ENCODE results near the gene ARL6IP4.

Gene ARL6IP4

DNA sequence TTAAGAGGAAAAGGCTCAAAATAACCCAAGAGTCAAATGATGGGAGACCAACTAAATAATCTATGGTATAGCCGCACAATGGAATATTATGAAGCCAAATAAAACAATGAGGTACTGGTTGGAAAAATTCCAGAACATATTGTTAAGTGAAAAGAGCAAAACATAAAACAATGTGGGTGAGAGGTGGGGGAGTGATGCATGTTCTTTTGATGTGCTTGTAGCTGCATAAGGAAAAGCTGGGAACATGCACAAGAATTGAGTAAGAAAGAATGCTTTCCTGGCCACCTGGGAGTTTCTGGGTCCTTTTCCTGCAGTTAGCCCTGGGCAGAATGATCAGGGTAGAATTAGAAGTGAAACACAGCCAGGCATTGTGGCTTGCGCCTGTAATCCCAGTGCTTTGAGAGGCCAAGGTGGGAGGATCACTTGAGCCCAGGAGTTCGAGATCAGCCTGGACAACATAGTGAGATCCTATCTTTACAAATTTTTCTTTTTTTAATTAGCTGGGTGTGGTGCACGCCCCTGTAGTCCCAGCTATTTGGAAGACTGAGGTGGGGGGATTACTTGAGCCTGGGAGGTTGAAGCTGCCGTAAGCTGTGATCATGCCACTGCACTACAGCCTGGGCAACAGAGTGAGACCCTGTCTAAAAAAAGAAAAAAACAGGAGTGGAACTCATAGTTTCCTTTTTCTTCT, 22.1 kb upstream of the ARL6IP4 start:
- DNase-seq (ENCODE audit: low spot score), result no peak

DNA sequence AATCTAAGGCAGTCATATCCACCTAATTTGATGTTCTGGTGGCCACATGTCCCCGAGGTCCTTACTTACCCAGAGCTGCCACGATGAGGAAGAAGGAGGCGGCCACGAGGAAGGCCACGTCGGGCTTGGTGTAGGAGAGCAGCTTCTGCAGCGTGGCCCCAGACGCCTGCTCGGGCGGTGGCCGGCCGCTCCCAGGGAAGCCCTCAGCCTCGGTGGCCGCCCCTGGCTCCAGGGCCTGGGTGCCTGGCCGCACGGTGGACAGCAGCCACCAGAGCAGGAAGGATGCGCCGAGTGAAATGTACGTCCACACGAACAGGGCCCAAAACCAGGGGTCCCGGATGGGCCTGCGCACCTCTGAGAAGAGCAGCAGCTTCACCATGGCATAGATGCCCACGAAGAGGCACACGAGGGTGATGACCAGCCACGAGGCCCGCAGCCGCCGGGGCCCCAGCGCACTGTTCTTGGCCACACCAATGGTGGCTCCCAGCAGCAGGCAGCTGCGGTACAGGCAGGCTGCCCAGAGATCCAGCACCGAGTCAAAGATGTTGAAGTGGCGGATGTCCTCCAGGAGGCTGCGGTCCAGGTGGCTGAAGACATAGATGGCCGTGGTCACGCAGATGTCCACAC, 20.8 kb upstream of the ARL6IP4 start:
- DNase-seq (ENCODE audit: low spot score), result no peak

DNA sequence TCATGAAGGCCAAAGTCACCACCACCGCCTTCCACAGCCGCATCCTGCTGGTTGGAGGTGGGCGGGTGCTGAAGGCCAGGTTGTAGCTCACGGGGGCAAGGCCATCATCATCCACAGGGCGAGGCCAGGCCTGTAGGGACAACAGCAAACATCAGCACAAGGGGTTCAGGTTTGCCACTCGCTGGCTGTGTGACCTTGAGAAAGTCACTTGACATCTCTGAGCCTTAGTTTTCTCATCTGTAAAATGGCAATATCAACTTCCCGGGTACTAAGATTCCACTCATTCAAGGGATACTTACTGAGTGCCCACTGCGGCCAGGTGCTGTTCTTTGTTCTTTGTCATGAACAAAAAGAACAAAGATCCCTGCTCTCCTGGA, 20.3 kb upstream of the ARL6IP4 start:
- no peak for DNase-seq (ENCODE audit: low spot score)

- DNase-seq (ENCODE audit: low spot score), result peak; percentile 77
These were observed 18.8 kb upstream of the ARL6IP4 start for GRCh38 chr12:122961531-122962329.

- no peak for DNase-seq (ENCODE audit: low spot score)
These were observed 16.6 kb upstream of the ARL6IP4 start for GRCh38 chr12:122963941-122964265.

GRCh38 chr12:122964439-122965257, 15.8 kb upstream of the ARL6IP4 start:
- DNase-seq (ENCODE audit: low spot score), result peak; percentile 14

DNA sequence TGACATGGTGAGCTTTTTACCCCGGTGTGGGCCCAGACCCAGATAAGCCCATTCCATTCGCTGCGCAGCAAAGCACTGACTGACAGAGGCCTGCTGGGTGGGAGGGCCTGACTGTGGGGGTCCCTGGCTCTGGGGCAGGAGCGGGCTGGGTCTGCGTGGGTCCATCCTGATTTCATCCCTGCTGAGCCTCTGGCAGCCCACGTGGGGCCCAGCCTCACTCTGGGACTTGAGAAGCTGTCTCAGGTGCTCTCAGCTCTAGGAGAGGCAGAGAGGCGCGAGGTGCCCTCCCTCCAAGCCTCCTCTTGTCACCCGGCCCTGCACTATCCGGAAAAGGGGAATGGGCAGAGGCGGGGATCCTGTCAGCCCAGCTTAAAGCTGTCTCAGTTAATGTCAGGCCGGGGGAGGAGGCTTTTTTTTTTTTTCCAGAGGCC, 15.1 kb upstream of the ARL6IP4 start:
- no peak for DNase-seq (ENCODE audit: low spot score)

DNA sequence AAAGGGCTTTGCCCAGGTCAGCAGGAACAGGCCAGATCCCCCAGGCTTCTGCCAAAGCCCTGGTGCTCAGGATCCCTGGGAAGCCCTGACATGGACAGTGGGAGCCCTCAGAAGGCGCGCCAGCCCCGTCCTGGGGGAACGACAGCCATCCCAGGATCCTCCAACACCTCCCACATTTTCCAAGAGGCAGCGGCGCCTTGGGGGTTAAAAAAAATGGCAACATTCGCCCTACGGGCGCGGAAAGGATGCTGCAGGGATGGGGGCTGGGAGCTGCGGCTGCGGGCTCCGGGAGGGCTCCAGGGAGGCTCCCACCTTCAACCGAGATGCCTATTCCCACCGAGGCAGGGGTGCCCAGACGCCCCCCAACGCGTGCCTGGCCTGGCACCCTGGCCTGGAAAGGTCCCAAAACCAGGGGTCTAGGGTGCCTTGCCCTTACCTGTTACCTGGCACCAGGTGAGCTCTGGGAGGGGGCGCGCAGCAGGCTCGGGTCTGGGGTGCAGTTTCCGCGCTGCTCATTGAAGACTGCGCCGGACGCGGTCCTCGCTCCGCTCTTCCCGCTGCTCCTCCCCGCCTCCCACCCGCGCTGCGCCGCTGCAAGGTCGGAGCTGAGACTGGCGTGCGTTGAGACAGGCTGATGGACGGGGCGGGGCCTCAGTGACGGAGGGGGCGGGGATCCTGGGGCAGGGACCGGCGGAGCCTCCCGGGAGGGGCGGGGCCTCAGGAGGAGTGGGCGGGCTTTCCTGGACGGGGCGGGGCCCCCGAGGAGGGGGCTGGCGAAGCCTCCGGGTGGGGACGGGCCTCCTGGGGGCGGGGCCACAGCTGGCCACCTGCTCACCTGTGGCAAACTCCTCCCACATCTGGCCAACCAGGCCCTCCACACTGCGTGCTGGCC, 14.4 kb upstream of the ARL6IP4 start, which contains the start of gene ABCB9:
Gene ABCB9, minus strand, starts transcription at position 613 of the 892 bp plus-strand sequence. CDS start 6,228 bp downstream, outside the sequence.
- DNase-seq (ENCODE audit: low spot score), result peak; percentile 87

- no peak for DNase-seq (ENCODE audit: low spot score)
These were observed 13.5 kb upstream of the ARL6IP4 start for GRCh38 chr12:122966743-122967550.

GRCh38 chr12:122968104-122968503, 12.4 kb upstream of the ARL6IP4 start:
- no peak for DNase-seq (ENCODE audit: low spot score)

GRCh38 chr12:122969676-122970075, 10.8 kb upstream of the ARL6IP4 start:
- no peak for DNase-seq (ENCODE audit: low spot score)

GRCh38 chr12:122974274-122974891, 6.1 kb upstream of the ARL6IP4 start:
- DNase-seq (ENCODE audit: low spot score), result peak; percentile 99

DNA sequence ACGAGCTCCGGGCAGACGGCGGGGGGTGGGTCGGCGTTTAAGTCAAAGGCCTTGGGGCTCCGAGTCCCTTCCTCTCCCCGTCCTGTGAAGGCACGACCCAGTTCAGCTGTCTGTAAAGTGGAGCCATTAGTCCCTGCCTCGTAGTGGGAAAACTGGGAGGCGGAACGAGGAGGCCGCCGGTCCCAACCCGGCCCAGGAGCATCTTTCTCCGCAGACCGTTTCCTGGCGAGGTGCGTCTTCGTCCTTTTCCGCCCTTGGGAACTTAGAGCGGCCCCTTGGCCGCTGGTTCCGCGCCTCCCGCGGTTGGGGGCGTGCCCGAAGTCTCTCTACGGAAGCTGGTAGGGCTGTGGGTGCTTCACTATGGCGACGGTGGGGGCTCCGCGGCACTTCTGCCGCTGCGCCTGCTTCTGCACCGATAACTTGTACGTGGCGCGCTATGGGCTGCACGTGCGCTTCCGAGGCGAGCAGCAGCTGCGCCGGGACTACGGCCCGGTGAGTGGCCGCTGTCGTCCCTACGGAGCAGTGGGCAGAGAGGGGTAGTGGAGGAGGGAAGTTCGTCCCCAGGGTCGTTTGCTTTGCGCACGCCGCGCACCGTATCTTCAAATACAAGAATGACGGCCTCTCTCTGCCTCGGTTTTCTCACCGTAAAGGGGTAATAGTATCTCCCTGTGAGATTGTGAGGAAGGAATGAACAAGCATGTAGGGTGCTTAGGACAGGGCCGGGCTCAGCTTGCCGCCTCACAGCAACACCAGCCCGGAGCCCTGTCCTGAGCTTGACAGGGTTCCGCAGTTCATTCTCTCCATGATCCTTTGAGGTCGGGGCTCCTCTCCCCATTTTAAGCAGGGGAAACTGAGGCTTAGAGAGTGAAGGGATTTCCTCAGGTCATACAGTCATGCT, 5.3 kb upstream of the ARL6IP4 start, which contains the start of gene OGFOD2:
Gene OGFOD2, plus strand, starts transcription at position 353 of the 898 bp plus-strand sequence. Its CDS starts 8 bp downstream, at position 361.
- peak; percentile 92 for DNase-seq (ENCODE audit: low spot score)

GRCh38 chr12:122975790-122976647, 4.5 kb upstream of the ARL6IP4 start:
- DNase-seq (ENCODE audit: low spot score), result peak; percentile 77

DNA sequence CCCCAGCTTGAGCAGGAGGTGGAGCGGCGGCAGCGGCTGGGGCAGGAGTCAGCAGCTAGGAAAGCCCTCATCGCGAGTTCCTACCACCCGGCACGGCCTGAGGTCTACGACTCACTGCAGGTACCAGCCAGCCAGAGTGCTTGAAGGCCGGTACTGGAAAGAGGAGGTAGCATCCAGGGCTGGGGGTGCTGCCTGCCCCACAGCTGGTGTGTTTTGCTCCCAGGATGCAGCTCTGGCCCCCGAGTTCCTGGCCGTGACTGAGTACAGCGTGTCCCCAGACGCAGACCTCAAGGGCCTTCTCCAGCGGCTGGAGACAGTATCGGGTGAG, 3.9 kb upstream of the ARL6IP4 start:
- DNase-seq (ENCODE audit: low spot score), result no peak

- no peak for DNase-seq (ENCODE audit: low spot score)
These were observed 3.3 kb upstream of the ARL6IP4 start for GRCh38 chr12:122977153-122977552.

DNA sequence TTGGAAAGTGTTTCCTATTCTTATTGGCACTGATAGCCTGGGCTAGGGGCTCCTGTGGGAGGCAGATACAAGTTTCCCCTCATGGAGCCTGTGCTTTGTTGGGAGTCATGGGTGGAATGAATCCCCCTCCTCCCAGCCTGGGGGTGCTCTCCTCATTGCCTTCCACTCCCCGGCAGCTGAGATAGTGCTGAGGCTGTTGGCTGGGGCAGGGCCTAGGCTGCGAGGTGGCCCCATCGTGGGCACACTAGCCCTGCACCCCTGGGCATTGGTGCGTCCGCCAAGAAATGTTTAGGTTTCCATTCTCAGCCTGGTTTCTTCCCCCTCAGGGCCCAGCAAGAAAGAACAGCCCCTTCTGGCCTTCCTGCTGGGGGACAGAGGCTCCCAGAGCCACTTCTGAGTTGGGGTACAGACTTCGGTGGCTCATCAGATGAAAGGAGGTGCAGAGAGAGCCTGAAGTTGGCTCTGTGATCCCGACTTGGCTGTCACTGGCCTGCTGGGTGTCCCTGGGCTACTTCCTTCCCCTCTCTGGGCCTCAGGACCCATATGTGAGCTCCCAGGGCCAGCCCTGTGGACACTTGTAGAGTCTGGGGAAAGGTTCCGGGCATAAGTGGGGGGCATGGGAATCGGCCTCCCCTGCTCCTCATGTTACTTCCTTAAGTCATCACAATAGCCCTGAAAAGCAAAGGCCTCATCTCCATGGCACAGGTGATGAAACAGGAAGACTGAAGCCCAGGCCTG, 2.7 kb upstream of the ARL6IP4 start:
- no peak for DNase-seq (ENCODE audit: low spot score)
